Activated B cell treated with CpG ODN at 0.5 μM for 24 hours (primary cell): Measurements from ENCODE around the gene ADRA2B. TPM values are rescaled to one million over a fixed set of nuclear protein-coding genes. Genes with fewer than 3 reads are reported as not detected.
A peak's percentile ranks its signal among the peaks of the same experiment; 100 is the strongest.

Experiments
- ATAC-seq: fragments of 200-7000 bp; cut with Tn5 transposase; one replicate; pipeline ENCODE4 v1.10.0; 2021; ENCODE audit warnings: low read depth, mild to moderate bottlenecking, moderate library complexity
- CTCF ChIA-PET: fragments of 350-600 bp; sonication (Branson Sonifier 250); formaldehyde crosslinking; loops from one replicate; lab custom pipeline; 2021; ENCODE audit warnings: antibody characterized with exemption; lab: Charles Lee
- POLR2A ChIA-PET: fragments of 350-600 bp; sonication (Branson Sonifier 250); formaldehyde crosslinking; loops from one replicate; lab custom pipeline; 2021; ENCODE audit warnings: antibody characterized with exemption; lab: Charles Lee
- DNase-seq: peaks from one replicate; pipeline ENCODE4 v3.0.0; 2022
- H3K27ac Mint-ChIP-seq: one replicate; pipeline ENCODE4 v1.8.0; 2020; ENCODE audit warnings: mixed read lengths
- H3K27me3 Mint-ChIP-seq: one replicate; pipeline ENCODE4 v1.8.0; 2021; ENCODE audit warnings: mixed read lengths
- H3K36me3 Mint-ChIP-seq: one replicate; pipeline ENCODE4 v1.8.0; 2021; ENCODE audit warnings: low read depth, mixed read lengths
- H3K4me1 Mint-ChIP-seq: one replicate; pipeline ENCODE4 v1.8.0; 2021; ENCODE audit warnings: mixed read lengths
- H3K4me3 Mint-ChIP-seq: one replicate; pipeline ENCODE4 v1.8.0; 2020; ENCODE audit warnings: mild to moderate bottlenecking, mixed read lengths
- H3K9me3 Mint-ChIP-seq: one replicate; pipeline ENCODE4 v1.8.0; 2020; ENCODE audit warnings: mixed read lengths
- CTCF ChIP-seq: fragments of 200-600 bp; IDR thresholded peaks from one replicate; pipeline ENCODE4 v1.8.0; 2022; ENCODE audit warnings: antibody characterized with exemption, mild to moderate bottlenecking
- intact Hi-C: fragments of 100-400 bp; cut with micrococcal nuclease; formaldehyde crosslinking; loops from one replicate; pipeline ENCODE4 v1.15.1; 2024
- total RNA-seq: library from RNA; stranded (reverse); gene quantifications from 2 replicates; pipeline ENCODE4 v1.2.3, GENCODE V29; 2022

ADRA2B gene
- total RNA-seq, 1 donor from 2014 or later = 0.11 TPM

- H3K4me1 Mint-ChIP-seq = peaks cover under 1% of the 10 kb centered on the region
- ChIA-PET POLR2A (no interaction called here), CTCF (interaction anchor here (0.8 kb wide), 1 partner anchor 8 kb away, joined by 3 read pairs; no protein-coding TSS in a partner anchor)
- peaks cover 3% of the 10 kb centered on the region for H3K27me3 Mint-ChIP-seq
- no peak overlapping the region for H3K27ac Mint-ChIP-seq
- intact Hi-C loops = no loop called here
- no peak for TF ChIP-seq CTCF
- DNase-seq = peak; percentile 5
- no peak overlapping the region for H3K4me3 Mint-ChIP-seq
- ATAC-seq = no peak
- H3K9me3 Mint-ChIP-seq = peaks cover 9% of the 10 kb centered on the region
- peaks cover 2% of the 10 kb centered on the region for H3K36me3 Mint-ChIP-seq
Measured at GRCh38 chr2:96108541-96109360, 7.6 kb downstream of the ADRA2B start.

GRCh38 chr2:96108151-96108540 is 8.2 kb downstream of the ADRA2B start:
- POLR2A ChIA-PET = no interaction called here

GRCh38 chr2:96107708-96108065 is 8.7 kb downstream of the ADRA2B start:
- H3K27ac Mint-ChIP-seq = no peak overlapping the region
- ATAC-seq = no peak
- no peak for TF ChIP-seq CTCF

More at GRCh38 chr2:96108151-96108540, 8.2 kb downstream of the ADRA2B start:
- H3K27me3 Mint-ChIP-seq = peaks cover 3% of the 10 kb centered on the region
- peaks cover 9% of the 10 kb centered on the region for H3K9me3 Mint-ChIP-seq
- CTCF ChIA-PET = interaction anchor here (0.8 kb wide), 1 partner anchor 9 kb away, joined by 3 read pairs; no protein-coding TSS in a partner anchor
- peaks cover 2% of the 10 kb centered on the region for H3K4me1 Mint-ChIP-seq
- H3K27ac Mint-ChIP-seq = no peak overlapping the region
- H3K36me3 Mint-ChIP-seq = peaks cover 2% of the 10 kb centered on the region
- ATAC-seq (no peak), DNase-seq (peak; percentile 2)
- no peak for TF ChIP-seq CTCF
- no peak overlapping the region for H3K4me3 Mint-ChIP-seq
- intact Hi-C loops = no loop called here

GRCh38 chr2:96106991-96107707 is 9.2 kb downstream of the ADRA2B start:
- no peak overlapping the region for H3K27ac Mint-ChIP-seq
- POLR2A ChIA-PET = no interaction called here

More at GRCh38 chr2:96107708-96108065, 8.7 kb downstream of the ADRA2B start:
- H3K4me1 Mint-ChIP-seq = peaks cover 2% of the 10 kb centered on the region
- peak; percentile 2 for DNase-seq
- no peak overlapping the region for H3K4me3 Mint-ChIP-seq
- H3K9me3 Mint-ChIP-seq = peaks cover 9% of the 10 kb centered on the region
- POLR2A ChIA-PET = no interaction called here
- intact Hi-C loops = no loop called here
- H3K36me3 Mint-ChIP-seq = peaks cover 2% of the 10 kb centered on the region
- CTCF ChIA-PET = no interaction called here
- H3K27me3 Mint-ChIP-seq = peaks cover 3% of the 10 kb centered on the region

More at GRCh38 chr2:96106991-96107707, 9.2 kb downstream of the ADRA2B start:
- H3K4me1 Mint-ChIP-seq = peaks cover 2% of the 10 kb centered on the region
- DNase-seq (no peak), ATAC-seq (no peak)
- TF ChIP-seq CTCF = no peak
- no peak overlapping the region for H3K4me3 Mint-ChIP-seq
- H3K36me3 Mint-ChIP-seq = peaks cover 2% of the 10 kb centered on the region
- peaks cover 3% of the 10 kb centered on the region for H3K27me3 Mint-ChIP-seq
- peaks cover 9% of the 10 kb centered on the region for H3K9me3 Mint-ChIP-seq
- intact Hi-C loops = no loop called here
- CTCF ChIA-PET = no interaction called here
